ENCODE results near the gene FOXK2. TPM values are rescaled to one million over a fixed set of nuclear protein-coding genes. Genes with fewer than 3 reads are reported as not detected.
A peak's percentile ranks its signal among the peaks of the same experiment; 100 is the strongest.

Gene FOXK2
- total and polyA plus RNA-seq, 8 donors = 17.7 to 27.9 (median 19.8) TPM

- ATAC-seq = peak; percentile 4 to 12 (median 8)
- no peak for FAIRE-seq
Measured at GRCh38 chr17:82648742-82649331, 129.3 kb downstream of the FOXK2 start.

GRCh38 chr17:82649501-82650261 lies 130.1 kb downstream of the FOXK2 start:
- intact Hi-C loops (cut with DNase I) = loop anchor here in 1 of 3 donors (10.0 kb wide), 1 partner anchor 125 kb away; no protein-coding TSS in a partner anchor
- H3K27me3 ChIP-seq = no peaks in the 10 kb centered on the region
- no peaks in the 10 kb centered on the region for H3K9me3 ChIP-seq
- no peak for ATAC-seq
- no peak for TF ChIP-seq CTCF (IDR thresholded peaks at IDR 0.05)
- H3K4me3 ChIP-seq = no peak overlapping the region
- no peak overlapping the region for H3K27ac ChIP-seq
- DNase-seq = peak in 4 of 6 donors; percentile 42 to 78 (median 52)
- no peaks in the 10 kb centered on the region for H3K36me3 ChIP-seq
- no peak for FAIRE-seq
- H3K4me1 ChIP-seq = peaks cover 5 to 14% (median 9%) of the 10 kb centered on the region in 3 donors
- 84 to 87% methylated on average over 22 of the region's 22 CpGs for WGBS, 2 donors

More at GRCh38 chr17:82648742-82649331, 129.3 kb downstream of the FOXK2 start:
- Histone ChIP-seq H3K27ac (peak overlapping the region in 1 of 4 donors; percentile 33), H3K4me3 (peak overlapping the region in 1 of 4 donors; percentile 31), H3K9me3 (no peaks in the 10 kb centered on the region), H3K4me1 (peaks cover 5 to 15% (median 9%) of the 10 kb centered on the region in 3 donors), H3K27me3 (no peaks in the 10 kb centered on the region), H3K36me3 (no peaks in the 10 kb centered on the region)
- intact Hi-C loops (cut with DNase I) = no loop called here
- peak; percentile 66 to 90 (median 74) for DNase-seq
- WGBS, 2 donors = 15 to 23% methylated on average over 14 to 22 of the region's 37 CpGs
- TF ChIP-seq CTCF (IDR thresholded peaks at IDR 0.05) = no peak

- Histone ChIP-seq H3K27me3 (no peaks in the 10 kb centered on the region), H3K4me1 (peaks cover 5 to 10% (median 9%) of the 10 kb centered on the region in 3 donors), H3K27ac (no peak overlapping the region), H3K9me3 (no peaks in the 10 kb centered on the region), H3K4me3 (no peak overlapping the region), H3K36me3 (no peaks in the 10 kb centered on the region)
- 46 to 47% methylated on average over 10 of the region's 10 CpGs for WGBS, 2 donors
- intact Hi-C loops (cut with DNase I) = loop anchor here in 1 of 3 donors (10.0 kb wide), 1 partner anchor 124 kb away; no protein-coding TSS in a partner anchor
- no peak for TF ChIP-seq CTCF (IDR thresholded peaks at IDR 0.05)
- no peak for ATAC-seq
- FAIRE-seq = no peak
- peak in 2 of 6 donors; percentile 29 to 33 for DNase-seq
Measured at GRCh38 chr17:82650723-82651122, 131.2 kb downstream of the FOXK2 start.

GRCh38 chr17:82653651-82654528 lies 134.4 kb downstream of the FOXK2 start:
- FAIRE-seq (no peak), ATAC-seq (no peak), DNase-seq (peak in 2 of 6 donors; percentile 20 to 53)
- no peaks in the 10 kb centered on the region for H3K36me3 ChIP-seq
- intact Hi-C loops (cut with DNase I) = loop anchor here in 1 of 3 donors (10.0 kb wide), 1 partner anchor 121 kb away; no protein-coding TSS in a partner anchor
- H3K27me3 ChIP-seq = no peaks in the 10 kb centered on the region
- no peak overlapping the region for H3K27ac ChIP-seq
- no peaks in the 10 kb centered on the region for H3K9me3 ChIP-seq
- no peak for TF ChIP-seq CTCF (IDR thresholded peaks at IDR 0.05)
- H3K4me3 ChIP-seq = no peak overlapping the region
- WGBS, 2 donors = 77 to 84% methylated on average over 30 of the region's 30 CpGs
- H3K4me1 ChIP-seq = no peaks in the 10 kb centered on the region

Other genes starting within 250 kb of the FOXK2 start
- gene CSNK1D, start 246.0 kb upstream of the FOXK2 start, total RNA-seq = 10 to 100 TPM; 47.1 to 81.6 (median 62.5) TPM
- 100 to 1,000 TPM; 101 to 107 TPM for gene CSNK1D, start 246.0 kb upstream of the FOXK2 start, polyA plus RNA-seq
- 1 to 10 TPM in 2 of 6 donors, under 1 TPM in 4; 0.28 to 1.3 (median 0.98) TPM for gene CD7, start 202.1 kb upstream of the FOXK2 start, total RNA-seq
- gene CD7, start 202.1 kb upstream of the FOXK2 start, polyA plus RNA-seq = 1 to 10 TPM in 1 of 2 donors, under 1 TPM in 1; 0.70 to 1.0 TPM
- gene SECTM1, start 186.0 kb upstream of the FOXK2 start, total RNA-seq = 1 to 10 TPM in 5 of 6 donors, under 1 TPM in 1; 0.74 to 7.4 (median 1.4) TPM
- 1 to 10 TPM; 1.5 to 3.3 TPM for gene SECTM1, start 186.0 kb upstream of the FOXK2 start, polyA plus RNA-seq
- not detected for gene TEX19, start 160.5 kb upstream of the FOXK2 start, total RNA-seq
- not detected for gene TEX19, start 160.5 kb upstream of the FOXK2 start, polyA plus RNA-seq
- gene UTS2R, start 148.0 kb upstream of the FOXK2 start, total RNA-seq = under 1 TPM in 3 of 6 donors, not detected in 3; 0.37 to 0.87 (median 0.74) TPM
- gene UTS2R, start 148.0 kb upstream of the FOXK2 start, polyA plus RNA-seq = not detected
- gene HEXD, start 101.4 kb upstream of the FOXK2 start, total RNA-seq = 10 to 100 TPM; 25.9 to 57.3 (median 38.1) TPM
- gene HEXD, start 101.4 kb upstream of the FOXK2 start, polyA plus RNA-seq = 100 to 1,000 TPM; 175 to 275 TPM
- 10 to 100 TPM; 17.8 to 24.4 (median 19.9) TPM for gene OGFOD3, start 101.1 kb upstream of the FOXK2 start, total RNA-seq
- 10 to 100 TPM; 18.2 to 28.0 TPM for gene OGFOD3, start 101.1 kb upstream of the FOXK2 start, polyA plus RNA-seq
- 10 to 100 TPM; 29.3 to 66.9 (median 38.6) TPM for gene CYBC1, start 69.0 kb upstream of the FOXK2 start, total RNA-seq
- 10 to 100 TPM; 46.4 to 54.9 TPM for gene CYBC1, start 69.0 kb upstream of the FOXK2 start, polyA plus RNA-seq
- gene NARF, start 61.0 kb upstream of the FOXK2 start, total RNA-seq = 10 to 100 TPM; 21.3 to 42.8 (median 30.2) TPM
- 10 to 100 TPM; 57.8 to 96.9 TPM for gene NARF, start 61.0 kb upstream of the FOXK2 start, polyA plus RNA-seq
- 10 to 100 TPM; 28.3 to 55.4 (median 46.1) TPM for gene WDR45B, start 128.7 kb downstream of the FOXK2 start, total RNA-seq
- 10 to 100 TPM; 47.3 to 63.2 TPM for gene WDR45B, start 128.7 kb downstream of the FOXK2 start, polyA plus RNA-seq
- 1 to 10 TPM; 3.4 to 8.6 (median 5.6) TPM for gene RAB40B, start 179.0 kb downstream of the FOXK2 start, total RNA-seq
- gene RAB40B, start 179.0 kb downstream of the FOXK2 start, polyA plus RNA-seq = 10 to 100 TPM; 11.3 to 15.8 TPM
- gene FN3KRP, start 197.0 kb downstream of the FOXK2 start, total RNA-seq = 10 to 100 TPM in 5 of 6 donors, 1 to 10 TPM in 1; 9.3 to 17.6 (median 11.6) TPM
- 10 to 100 TPM; 15.1 to 23.1 TPM for gene FN3KRP, start 197.0 kb downstream of the FOXK2 start, polyA plus RNA-seq
- 10 to 100 TPM; 13.2 to 24.3 (median 18.6) TPM for gene FN3K, start 215.9 kb downstream of the FOXK2 start, total RNA-seq
- gene FN3K, start 215.9 kb downstream of the FOXK2 start, polyA plus RNA-seq = 10 to 100 TPM; 16.8 to 23.4 TPM
- 10 to 100 TPM; 28.7 to 54.7 (median 36.8) TPM for gene TBCD, start 232.3 kb downstream of the FOXK2 start, total RNA-seq
- 100 to 1,000 TPM; 121 to 161 TPM for gene TBCD, start 232.3 kb downstream of the FOXK2 start, polyA plus RNA-seq